DMS 273 treated with DMSO at 0.1 percent for 48 hours (cell line): ENCODE data around the gene TBC1D21.

ENCODE experiments used
- DNase-seq: peaks from one replicate; lab custom pipeline; 2025; lab: John Stamatoyannopoulos, UW

TBC1D21 gene

DNA sequence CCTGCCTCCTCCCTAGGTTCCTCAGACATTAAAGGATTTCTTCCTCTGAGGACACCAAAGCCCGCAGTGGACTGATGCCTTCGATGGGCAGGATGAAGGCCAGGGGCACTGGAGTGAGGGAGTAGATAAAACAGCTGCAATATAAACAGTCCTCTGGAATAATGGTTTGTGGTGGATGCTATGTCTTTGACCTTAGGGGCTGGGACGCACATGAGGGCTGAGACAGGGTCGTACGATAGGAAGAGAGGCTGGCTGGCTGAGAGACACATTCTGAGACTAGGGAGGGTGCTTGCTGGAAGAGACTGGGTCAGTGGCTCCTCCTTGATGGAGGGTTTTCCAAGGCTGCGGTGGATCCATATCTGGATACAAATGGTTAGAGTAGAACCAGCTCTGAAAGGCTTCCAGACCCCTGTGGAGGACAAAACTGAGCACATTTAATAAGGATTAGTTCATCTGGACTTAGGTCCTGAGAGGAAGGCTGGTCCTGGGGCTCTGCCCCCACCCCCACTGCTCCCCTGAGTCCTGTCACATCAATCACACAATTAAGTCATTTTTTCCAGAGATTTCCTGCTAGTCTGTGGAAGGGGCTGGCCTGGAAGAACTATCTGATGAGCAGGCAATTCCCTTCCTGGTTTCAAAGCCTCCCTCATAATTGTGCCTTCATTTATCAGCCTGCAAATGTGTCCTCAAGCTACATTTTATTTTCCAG is 15.8 kb downstream of the TBC1D21 start:
- DNase-seq = no peak

DNA sequence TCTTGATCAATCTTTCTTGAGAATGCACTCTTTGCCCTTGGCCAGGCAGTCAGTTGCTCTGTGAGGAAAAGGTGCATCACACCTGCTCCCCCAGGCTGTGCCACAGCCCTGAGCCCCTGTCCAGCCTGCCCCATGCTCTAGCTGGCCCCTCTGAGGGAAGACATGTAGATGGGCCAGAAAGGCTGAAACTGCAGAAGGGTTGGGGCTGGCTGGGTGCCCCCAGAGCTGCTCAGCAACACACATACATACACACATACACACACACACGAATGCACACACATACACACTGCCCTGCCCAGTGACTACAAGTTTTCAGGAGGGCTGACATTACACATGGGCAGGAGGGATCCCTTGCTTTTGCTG is 16.4 kb downstream of the TBC1D21 start:
- no peak for DNase-seq

DNA sequence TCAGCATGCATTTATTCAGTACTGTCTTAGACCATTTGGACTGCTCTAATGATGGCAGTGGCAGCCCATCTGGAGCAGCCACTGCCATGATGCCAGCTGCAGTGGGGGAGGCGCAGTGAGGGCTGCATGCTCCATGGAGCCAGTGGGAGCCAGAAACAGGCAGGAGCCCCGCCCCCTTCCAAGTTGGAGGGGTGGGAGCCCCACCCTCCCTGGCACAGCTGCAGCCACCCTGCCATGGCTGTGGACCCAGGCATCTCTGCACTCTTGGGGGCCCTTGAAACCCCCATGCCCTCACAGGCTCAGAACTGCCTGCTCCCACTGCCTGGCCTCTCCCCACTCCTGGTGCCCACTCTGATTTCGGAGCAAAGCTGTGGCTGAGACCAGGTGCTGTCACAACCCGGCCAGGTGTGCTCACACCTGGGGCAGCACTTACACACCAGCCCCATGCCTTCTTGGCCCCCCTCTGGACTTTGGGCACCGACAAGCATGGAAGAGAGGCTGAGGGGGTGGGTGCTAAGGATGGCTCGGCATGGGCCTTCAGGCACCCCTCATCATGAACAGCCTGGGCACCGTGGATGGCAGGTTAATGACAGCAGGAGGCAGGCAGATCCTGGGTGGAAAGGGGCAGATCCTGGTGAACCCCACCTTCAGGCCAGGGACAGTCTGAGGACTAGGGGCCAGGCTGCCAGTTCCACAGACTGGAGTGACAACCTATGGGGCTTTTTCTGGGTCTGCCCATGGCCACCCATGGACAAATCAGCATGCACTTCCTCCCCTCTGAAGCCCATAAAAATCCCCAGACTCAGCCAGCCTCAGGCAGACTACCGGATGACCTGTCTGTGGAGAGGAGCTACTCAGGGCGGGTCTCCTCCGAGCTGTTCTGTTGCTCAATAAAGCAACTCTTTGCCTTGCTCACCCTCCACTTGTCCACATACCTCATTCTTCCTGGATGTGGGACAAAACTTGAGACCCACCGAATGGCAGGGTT is 18.3 kb downstream of the TBC1D21 start:
- DNase-seq = no peak

DNA sequence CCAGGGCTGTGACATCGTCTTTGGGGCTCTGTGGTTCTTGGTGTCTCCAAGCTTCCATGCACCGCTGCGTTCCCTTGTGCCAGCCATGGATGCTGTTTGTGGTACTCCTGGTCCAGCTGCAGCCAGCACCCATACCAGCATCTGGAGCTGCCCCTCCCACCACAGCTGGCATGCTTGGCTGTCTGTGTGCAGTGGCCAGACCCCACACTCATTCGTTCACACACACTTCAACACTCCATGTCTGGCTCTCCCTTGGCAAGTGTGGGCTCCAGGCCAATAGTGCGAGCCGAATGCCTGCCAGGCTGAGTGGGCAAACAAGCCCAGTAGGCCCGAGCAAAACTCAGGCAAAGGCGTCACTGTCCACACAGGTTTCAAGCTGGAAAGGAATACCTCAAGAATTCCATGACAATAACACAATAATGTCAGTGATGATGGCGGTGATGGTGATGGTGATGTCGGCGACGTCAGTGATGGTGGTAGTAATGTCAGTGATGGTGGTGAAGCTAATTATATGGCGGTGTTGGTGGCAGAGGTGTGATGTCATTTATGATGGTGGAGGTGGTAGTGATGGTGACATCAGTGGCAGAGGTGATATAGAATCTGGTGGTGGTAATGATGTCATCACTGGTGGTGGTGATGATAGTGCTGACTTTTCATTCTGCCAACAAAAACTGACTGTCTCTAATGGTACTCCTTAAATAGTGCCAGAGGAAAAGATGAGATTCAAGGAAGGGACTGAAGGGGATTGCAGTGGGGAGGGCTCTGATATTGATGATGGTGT is 19.3 kb downstream of the TBC1D21 start:
- DNase-seq = no peak

DNA sequence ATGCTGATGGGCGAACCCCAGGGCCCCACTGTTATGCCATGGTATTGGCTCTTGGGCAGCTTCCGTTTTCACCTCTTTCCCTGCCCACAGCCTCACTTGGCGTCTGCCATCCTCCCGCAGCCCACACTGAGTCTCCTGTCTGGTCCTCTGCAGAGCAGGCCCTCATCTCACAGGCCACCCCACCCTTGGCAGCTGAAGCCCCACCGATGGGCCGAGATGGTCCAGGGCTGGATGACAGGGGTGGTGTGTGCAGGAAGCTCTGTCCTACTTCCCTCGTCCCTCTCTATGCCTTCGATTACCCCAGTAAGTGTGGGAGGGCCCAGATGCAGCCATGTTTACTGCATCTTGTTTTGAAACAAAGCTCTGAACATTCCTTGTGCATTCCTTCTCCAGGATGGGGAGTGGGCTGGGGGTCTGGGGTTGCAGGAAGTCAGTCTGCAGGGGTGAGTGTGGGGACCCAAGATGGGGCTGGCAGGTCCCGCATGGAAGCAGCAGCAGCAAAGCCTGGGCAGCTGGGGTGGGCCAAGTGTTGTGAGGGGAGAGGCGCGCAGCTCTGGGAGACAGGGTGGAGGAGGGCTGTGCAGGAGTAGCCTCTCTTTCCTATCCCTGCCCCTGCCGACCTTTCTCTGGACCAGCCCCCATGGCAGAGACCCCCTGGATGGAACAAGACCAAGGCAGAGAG is 20.9 kb downstream of the TBC1D21 start:
- no peak for DNase-seq

DNA sequence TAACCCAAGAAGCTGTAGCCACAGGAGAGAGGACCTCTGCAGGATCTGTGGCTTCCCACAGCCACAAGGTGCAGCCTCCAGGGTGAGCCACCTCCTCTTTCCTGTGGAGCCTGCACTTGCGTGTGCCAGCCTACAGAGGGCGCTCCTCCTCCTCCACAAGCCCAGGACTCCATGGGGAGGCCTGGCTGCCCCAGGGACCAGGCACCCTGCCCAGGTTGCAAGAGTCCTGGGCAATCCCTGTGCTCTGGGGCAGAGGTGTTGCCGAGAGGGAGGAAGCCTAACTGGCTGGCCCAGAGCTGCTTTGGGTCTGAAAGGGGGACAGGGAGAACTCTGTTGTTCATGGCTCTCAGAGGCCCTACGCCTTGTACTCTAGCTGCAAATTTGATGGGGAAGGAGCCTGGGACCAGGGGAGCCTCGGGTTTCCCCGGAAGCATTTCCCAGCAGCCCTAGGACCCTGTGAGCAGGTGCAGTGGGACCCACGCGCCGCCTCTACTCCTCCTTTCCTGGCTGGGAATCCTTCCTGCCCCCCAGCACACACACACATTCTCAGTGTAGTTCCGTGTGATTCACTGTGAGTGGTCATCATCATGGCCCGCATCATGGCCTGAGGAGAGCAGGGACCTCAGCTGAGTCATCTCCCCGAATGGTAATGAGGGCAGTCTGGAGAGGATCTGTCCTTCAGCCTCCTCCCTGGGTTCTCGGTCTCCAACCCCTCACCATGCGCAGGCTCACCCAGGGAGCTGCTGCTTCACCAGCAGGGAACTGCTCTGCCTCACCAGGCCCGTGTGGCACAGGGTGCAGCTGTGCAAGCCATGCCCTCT is 24.3 kb downstream of the TBC1D21 start:
- DNase-seq = no peak

DNA sequence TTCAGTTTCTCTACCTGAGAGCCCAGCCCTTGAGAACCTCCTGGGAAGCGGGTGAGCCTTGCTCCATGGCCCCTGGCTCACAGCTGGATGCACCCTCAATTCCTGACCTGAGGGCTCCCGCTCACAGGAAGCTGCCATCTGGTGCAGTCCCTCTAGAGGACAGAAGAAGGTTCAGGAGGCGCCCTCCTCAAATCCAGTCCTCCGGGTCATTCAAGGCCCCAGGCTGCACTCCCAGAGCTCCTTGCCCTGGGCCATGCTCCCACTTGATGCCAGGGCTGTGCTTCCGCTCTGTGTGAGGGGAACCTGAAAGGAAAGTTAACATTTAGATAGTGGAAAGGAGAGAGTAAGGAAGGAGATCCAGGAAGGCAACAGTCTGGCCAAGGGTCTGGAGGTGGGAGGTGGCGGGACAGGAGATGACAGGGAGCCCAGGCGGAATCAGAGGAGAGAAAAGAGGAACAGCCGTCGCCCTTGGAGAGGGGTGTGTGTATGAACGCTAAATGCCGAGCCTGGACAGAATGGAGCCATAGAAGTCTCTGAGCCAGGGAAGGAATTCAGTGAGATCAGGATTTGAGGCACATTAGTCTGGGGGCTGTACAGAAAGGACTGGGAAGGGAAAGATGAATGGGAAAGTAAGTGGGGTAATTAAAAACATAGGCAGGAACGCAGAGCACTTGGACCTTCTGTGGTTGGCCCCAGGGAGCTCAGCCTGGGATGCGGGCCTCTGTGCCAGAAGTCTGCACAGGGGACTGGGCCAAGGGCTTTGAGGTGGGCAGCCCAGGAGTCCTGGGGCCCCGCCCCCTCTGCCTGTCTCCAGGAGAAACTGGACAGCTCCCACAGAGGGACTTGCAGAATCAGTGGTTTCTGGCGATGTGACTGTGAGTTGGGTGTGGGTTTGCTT is 26.1 kb downstream of the TBC1D21 start:
- DNase-seq = no peak

DNA sequence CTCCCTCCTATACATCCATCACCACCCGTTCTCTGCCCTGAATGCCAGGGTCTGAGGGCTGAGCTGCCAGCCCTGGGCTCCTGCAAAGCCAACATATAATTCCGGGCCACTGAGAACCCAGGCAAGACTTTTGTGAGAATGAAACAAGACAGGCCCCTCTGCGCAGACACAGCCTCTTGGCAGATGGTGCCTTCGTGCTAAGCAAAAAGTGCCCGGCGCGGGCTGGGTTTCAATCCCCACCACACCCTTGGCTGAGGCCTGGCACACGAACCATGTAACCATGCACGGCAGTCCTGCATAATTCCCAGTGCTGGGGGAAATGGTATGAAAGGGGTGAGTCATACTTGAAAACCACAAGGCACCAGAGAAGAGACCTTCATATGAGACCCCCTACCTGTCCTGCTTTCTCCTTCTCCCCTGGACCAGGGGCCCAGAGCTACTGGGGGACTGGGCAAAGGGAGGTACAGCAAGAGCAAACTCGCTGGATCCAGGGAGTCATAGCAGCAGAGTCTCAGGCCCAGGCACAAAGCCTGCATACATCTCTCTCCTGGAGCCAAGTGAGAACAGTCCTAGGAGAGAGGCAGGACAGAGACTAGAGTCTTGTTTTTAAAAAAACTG is 26.8 kb downstream of the TBC1D21 start:
- peak; percentile 32 for DNase-seq

DNA sequence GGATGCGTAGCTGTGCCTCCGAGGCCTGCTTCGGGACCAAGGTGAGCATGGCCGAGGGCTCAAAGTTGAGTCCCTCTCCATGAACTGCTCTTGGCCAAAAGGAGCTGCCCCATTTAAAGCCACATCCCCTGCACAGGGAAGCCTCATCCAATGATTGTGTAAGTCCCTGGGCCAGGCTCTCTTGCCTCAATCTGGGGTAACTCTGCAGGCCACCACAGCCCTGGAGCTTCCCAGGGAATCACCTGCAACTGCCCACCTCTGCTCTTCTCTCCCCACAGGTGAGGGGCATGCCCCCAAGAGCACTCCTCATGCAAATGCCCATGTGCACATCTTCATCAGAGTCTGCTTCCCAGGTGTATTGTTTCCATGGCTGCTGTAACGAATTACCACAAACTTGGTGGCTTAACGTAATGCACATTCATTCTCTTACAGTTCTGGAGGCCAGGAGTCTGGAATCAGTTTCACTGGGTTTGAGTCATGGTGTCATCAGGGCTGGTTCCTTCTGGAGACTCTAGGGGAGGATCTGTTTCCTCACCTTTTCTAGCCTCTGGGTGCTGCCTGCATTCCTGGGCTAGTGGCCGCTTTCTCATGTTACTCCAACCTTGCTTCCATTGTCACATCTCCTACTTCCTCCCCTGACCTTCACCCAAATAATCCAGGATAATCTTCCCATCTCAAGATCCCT is 27.9 kb downstream of the TBC1D21 start:
- no peak for DNase-seq

DNA sequence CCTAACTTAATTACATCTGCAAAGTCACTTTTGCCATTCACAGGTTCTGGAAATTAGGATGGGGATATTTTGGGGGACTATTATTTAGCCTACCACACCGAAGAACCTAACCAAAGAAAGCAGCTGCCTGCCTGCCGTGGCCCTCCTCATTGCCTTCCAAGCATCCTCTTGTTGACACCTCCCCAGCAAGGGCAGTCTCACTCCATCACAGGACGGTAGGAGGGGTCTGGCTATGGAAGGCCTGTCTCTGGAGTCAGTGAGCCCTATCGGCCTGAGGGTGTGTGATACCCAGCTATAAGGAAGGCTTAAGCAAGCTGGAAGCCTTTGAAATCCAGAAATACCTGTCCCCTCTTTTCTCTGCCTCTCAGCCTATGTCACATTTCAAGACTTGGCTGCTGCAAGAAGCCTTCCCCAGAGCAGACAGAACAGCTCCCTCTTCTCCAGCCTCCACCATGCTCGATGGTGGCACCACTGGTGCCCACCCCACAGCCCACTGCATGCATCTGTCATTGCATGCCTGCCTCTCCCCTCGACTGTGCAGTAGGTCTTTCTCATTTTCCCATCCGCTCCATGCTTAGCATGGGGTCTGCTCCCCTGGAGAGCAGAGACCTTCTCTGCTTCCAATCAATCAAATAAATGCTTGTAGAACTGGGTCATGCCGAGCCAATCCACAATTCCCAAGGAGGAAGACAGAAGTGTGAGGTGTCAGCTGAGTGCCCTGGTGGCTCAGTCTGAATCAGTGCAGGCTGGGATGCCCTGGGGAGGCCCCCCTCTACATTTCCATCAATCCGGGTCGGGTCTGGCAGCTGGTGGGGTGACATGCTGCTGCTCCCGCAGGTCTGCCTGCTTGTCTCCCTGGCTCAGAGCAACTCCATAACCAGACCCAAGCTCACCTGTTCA is 29.0 kb downstream of the TBC1D21 start:
- no peak for DNase-seq

DNA sequence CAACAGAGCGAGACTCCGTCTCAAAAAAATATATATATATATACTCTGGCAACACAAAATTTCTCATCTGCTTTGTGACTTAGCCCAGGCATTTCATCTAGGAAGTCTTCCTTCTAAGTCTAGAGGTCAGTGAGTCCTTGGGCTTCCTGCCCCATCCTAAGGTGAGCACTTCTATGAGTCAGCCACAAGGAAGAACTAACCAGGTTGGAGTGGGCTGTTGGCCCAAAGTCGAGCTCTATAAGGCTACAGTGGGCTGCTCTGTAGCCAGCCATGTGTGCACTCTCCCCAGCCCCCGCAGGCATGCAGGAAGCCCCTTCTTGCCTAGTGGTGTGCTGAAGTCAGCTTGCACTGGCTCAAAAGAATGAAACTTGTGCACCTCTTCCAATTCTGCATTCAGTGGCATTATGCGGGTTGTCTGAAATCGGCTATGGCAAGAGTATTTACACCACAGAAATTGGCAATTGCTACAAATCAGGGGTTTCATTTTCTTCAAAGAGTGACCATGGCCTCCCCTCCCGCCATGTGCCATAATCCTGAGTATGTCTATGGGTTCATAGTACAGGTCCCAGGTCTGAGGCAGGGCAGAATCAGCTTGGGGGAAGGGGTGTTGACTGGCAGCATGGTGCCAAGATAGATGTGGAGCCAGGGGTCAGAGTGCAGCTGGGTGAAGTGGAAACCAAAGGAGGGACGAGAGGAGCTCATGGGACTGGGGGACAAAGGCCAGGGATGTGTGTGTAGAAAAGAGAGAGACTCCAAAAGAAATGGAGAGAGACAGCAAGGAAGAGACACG is 30.9 kb downstream of the TBC1D21 start:
- no peak for DNase-seq

DNA sequence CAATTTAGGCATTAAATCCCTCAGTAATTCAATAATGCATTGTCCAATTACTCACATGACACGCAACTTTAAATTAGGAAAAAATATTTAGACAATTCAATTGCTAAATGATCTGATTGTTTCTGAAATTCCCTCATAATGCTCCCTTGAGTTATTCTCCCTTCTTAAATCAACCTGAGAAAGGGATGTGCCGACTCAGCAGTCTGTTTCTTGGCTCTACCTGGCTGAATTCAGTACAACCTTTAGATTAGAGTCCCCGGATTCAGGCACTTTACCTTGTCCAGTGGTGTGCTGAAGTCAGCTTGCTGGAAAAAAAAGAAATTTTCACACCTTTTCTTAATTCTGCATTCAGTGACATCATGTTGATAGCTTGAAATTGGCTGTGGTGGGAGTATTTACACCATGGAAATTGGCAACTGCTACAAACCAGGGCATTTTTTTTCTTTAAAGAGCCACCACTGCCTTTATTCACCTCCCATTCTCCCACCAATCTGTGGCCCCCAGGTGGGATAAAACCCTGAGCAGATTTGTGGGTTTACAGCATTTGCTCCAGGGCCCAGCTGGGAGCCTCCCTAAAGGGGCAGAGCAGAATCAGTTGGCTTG is 32.0 kb downstream of the TBC1D21 start:
- DNase-seq = no peak

DNA sequence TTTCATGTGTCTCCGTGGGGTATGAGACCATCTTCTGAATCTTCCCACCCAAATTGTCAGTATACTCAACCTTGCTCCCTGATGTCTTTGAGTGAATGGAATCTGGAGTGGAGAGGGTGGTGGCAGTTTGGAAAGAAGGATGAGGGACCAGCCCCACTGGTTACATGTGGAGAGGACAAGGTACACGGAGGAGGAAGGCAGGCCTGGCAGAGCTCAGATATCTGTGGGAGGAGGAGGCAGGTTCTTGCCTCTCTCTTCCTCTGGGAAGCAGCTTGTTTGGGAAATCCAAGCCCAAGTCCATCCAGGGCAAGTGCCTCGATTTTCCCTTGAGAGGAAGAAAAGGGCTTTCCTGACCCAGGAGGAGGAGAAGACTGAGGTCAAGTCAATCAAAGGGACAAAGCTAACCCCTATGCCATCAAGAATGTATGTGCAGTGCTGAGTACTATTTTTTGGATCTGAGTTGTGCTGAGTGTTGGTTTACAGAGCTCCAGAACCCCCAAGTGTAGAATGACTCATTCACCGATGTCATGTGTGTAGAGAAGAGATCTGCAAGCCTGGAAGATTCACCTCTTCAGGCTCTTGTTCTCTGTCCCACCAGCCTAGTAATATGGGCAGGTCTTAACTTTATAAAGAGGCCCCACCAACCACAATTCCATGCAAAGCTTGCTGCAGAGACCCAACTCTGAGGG is 33.1 kb downstream of the TBC1D21 start:
- DNase-seq = no peak

DNA sequence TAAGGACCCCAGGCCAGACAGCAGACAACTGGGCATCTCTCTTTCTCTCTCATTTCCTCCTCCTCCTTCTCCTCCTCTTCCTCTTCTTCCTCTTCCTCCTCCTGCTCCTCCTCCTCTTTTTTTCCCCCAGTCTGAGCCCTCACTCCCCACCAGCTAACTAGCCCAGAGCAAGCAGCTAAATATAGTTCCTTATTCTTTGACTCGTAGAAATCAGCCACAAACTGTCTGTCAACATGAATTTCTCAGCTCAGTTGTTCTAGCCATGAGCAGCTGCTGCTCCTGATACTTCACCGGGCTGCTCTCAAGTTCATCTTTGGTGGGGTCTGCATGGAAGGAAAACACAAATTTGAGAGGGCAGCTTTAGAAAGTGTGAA is 33.7 kb downstream of the TBC1D21 start:
- DNase-seq = no peak

DNA sequence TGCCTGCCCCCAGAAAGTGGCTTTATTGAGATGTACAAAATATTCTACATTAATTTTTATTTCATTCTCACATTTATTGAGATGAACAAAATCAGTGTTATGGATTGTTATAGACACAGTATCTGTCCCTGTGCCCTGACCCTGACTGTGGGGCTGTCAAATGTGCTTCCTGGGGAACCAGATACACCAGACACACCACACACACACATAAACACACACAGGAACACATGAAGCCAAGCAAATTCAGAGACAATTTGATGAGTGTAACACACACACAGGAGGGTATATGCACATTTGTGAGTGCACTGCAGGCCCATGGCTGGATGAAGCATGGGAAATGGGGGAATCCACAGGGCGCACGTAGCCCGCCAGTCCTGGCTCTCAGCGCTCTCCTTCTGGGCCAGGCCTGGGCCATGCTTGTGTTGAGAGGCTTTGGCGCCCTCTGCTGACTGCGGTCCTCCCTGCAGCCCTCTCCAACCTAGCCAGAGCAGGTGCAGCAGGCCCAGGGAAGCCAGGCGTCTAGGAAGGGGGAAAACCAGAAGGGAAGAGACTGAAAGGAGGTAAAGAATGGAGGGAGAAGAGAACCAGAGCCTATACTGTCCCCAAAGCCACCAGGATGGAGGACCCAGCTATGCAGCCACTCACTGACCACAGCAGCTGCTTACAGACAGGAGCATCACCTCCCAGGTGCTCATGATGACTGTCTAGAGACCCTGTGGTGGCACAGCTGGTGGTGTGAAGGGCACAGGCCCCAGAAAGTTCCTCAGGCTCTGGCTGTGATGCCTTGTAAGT is 34.9 kb downstream of the TBC1D21 start:
- DNase-seq = no peak

DNA sequence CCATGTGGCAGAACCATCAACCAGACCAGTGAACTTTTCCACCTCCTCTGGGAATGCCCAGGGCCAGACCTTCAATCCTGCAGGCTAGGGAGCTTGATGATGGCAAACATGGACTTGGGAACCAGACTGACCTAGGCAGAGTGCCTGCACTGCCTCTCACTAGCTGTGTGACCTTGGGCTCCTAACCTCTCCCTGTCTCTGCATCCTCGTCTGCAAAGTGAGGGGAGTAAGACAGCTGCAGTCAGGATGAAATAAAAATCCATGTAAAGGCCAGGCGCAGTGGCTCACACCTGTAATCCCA is 35.4 kb downstream of the TBC1D21 start:
- no peak for DNase-seq
